K562 (cell line): Measurements from ENCODE around the gene HLA-B. TPM values are rescaled to one million over a fixed set of nuclear protein-coding genes. Genes with fewer than 3 reads are reported as not detected.

ENCODE experiments used
- ARID4B ChIP-seq: sonication (generic); formaldehyde crosslinking; IDR thresholded peaks from 2 replicates; pipeline ENCODE4 v1.8.0; 2022; ENCODE audit warnings: mild to moderate bottlenecking, missing genetic modification reagents
- ATF7 ChIP-seq: fragments of 450-650 bp; IDR thresholded peaks from 2 replicates; pipeline ENCODE4 v1.7.1; 2014; ENCODE audit warnings: mild to moderate bottlenecking, moderate library complexity
- HDAC2 ChIP-seq: fragments of 450-650 bp; IDR thresholded peaks from 2 replicates; pipeline ENCODE4 v1.6.1; 2016; ENCODE audit warnings: mild to moderate bottlenecking
- IRF1 ChIP-seq: sonication (generic); formaldehyde crosslinking; IDR thresholded peaks from 2 replicates; pipeline ENCODE4 v1.8.0; 2022; ENCODE audit warnings: missing genetic modification reagents, mild to moderate bottlenecking, borderline replicate concordance
- KDM2B ChIP-seq: fragments of 250-450 bp; sonication (Bioruptor Pico); IDR thresholded peaks from 2 replicates; pipeline ENCODE4 v1.8.0; 2021; ENCODE audit warnings: mild to moderate bottlenecking, moderate library complexity
- MED1 ChIP-seq: sonication (generic); formaldehyde crosslinking; IDR thresholded peaks from 2 replicates; pipeline ENCODE4 v1.8.1; 2023; ENCODE audit warnings: missing genetic modification reagents, borderline replicate concordance
- MYBL2 ChIP-seq, 2 experiments: fragments of 450-650 bp in 1 of 2; sonication (generic) in 1 of 2; formaldehyde crosslinking in 1 of 2; IDR thresholded peaks; 2 replicates each; pipeline versions ENCODE4 v1.6.1 to v1.8.1; 2017 to 2022; ENCODE audit warnings: borderline replicate concordance in 1 of 2, inconsistent platforms in 1 of 2, low read depth in 1 of 2, mild to moderate bottlenecking in 1 of 2, missing genetic modification reagents in 1 of 2, moderate library complexity in 1 of 2
- NELFE ChIP-seq: IDR thresholded peaks from 2 replicates; pipeline ENCODE4 v1.6.1; 2011; ENCODE audit warnings: mild to moderate bottlenecking; ENCODE audit not compliant: insufficient read depth, insufficient read length
- NFE2L1 ChIP-seq: fragments of 450-650 bp; IDR thresholded peaks from 2 replicates; pipeline ENCODE4 v1.6.1; 2016; ENCODE audit warnings: missing genetic modification characterization, low read depth, mild to moderate bottlenecking, missing compliant biosample characterization, moderate library complexity, borderline replicate concordance
- PCBP2 ChIP-seq: fragments of 200-400 bp; formaldehyde crosslinking; IDR thresholded peaks from 2 replicates; pipeline ENCODE4 v1.6.1; 2018; ENCODE audit warnings: low read length, low read depth, mild to moderate bottlenecking, moderate library complexity; ENCODE audit not compliant: poor library complexity, severe bottlenecking
- PHB ChIP-seq: fragments of 250-450 bp; sonication (Bioruptor Pico); IDR thresholded peaks from 2 replicates; pipeline ENCODE4 v1.5.0; 2021
- PML ChIP-seq: IDR thresholded peaks from 2 replicates; pipeline ENCODE4 v1.6.1; 2012; ENCODE audit warnings: low read length, inconsistent platforms
- POLR2AphosphoS5 ChIP-seq: IDR thresholded peaks from 2 replicates; pipeline ENCODE4 v1.6.1; 2011; ENCODE audit warnings: mild to moderate bottlenecking, low read depth, low read length, moderate library complexity; ENCODE audit not compliant: control insufficient read depth, insufficient read depth
- POU5F1 ChIP-seq: fragments of 150-350 bp; IDR thresholded peaks from 2 replicates; pipeline ENCODE4 v1.6.1; 2014; ENCODE audit warnings: borderline replicate concordance, low read length, low read depth, mild to moderate bottlenecking; ENCODE audit not compliant: partially characterized antibody
- SRSF9 ChIP-seq: fragments of 200-400 bp; formaldehyde crosslinking; IDR thresholded peaks from 2 replicates; pipeline ENCODE4 v1.6.1; 2017; ENCODE audit warnings: low read depth, low read length, borderline replicate concordance
- ZBTB2 ChIP-seq: fragments of 450-650 bp; IDR thresholded peaks from 2 replicates; pipeline ENCODE4 v1.6.1; 2016; ENCODE audit warnings: antibody characterized with exemption
- ZNF76 ChIP-seq: fragments of 250-450 bp; sonication (Bioruptor Pico); IDR thresholded peaks from 2 replicates; pipeline ENCODE4 v1.4.0; 2020; ENCODE audit warnings: mild to moderate bottlenecking, moderate library complexity, borderline replicate concordance
- polyA plus RNA-seq, 8 experiments: library from polyadenylated mRNA; depleted of rRNA in 4 of 8; stranded (reverse) in 5 of 8; unstranded in 3 of 8; fragments of >200 nt; fragmentation: Nextera tagmentation in 2 of 8; fragmentation: Illumina TruSeq in 1 of 8; extraction: Ambion mirVana in 2 of 8; extraction: Trizol in 1 of 8; gene quantifications; 2 replicates each; pipeline versions ENCODE4 v1.2.1 to v1.2.3, GENCODE V29; 2011 to 2014; ENCODE audit warnings: inconsistent platforms in 1 of 8, missing spikeins in 1 of 8
- total RNA-seq, 7 experiments: library from RNA; depleted of rRNA in 6 of 7; stranded (reverse); fragments of >200 nt in 6 of 7; fragmentation: Illumina TruSeq in 2 of 7; extraction: Trizol in 2 of 7; gene quantifications; 2 replicates each; pipeline versions ENCODE4 v1.2.1 to v1.2.3, GENCODE V29; 2011 to 2021; ENCODE audit warnings: low replicate concordance in 1 of 7

Gene HLA-B
- total and polyA plus RNA-seq, 9 of the 15 experiments (the other 6 are each of a cell fraction or from before 2014, with no cell fraction given) = 0.07 to 9.7 (median 0.65) TPM; not detected in 2

- TF ChIP-seq ZBTB2 (no peak; the same call in 1 of the 2 replicates), ZNF76 (CRISPR knock-in tag) (no peak), PML (peak; percentile 40; the same call in 1 of the 2 replicates), MED1 (CRISPR knock-in tag) (no peak), POU5F1 (no peak), ARID4B (CRISPR knock-in tag) (peak; percentile 36), POLR2AphosphoS5 (peak; percentile 73; the same call in 1 of the 2 replicates), SRSF9 (no peak), PCBP2 (no peak), KDM2B (peak; percentile 65; the same call in 1 of the 2 replicates), MYBL2 (IDR thresholded peaks at IDR 0.05; ENCODE audit: low read depth) (no peak), MYBL2 (CRISPR knock-in tag; IDR thresholded peaks at IDR 0.05; ENCODE audit: borderline replicate concordance) (no peak), ATF7 (peak; percentile 84; the same call in 1 of the 2 replicates), HDAC2 (peak; percentile 59; the same call in 1 of the 2 replicates), PHB (CRISPR knock-in tag) (no peak), NELFE (no peak), NFE2L1 (tag) (no peak), IRF1 (no peak)
Observed at GRCh38 chr6:31399589-31400466, 42.8 kb upstream of the HLA-B start (continued).
